ENCODE results near the gene CDH4. TPM values are rescaled to one million over a fixed set of nuclear protein-coding genes. Genes with fewer than 3 reads are reported as not detected.

CDH4 gene
- total and polyA plus RNA-seq, 2 of the 8 experiments (the other 6 are each of a cell fraction or from before 2014, with no cell fraction given) = 4.3 to 7.9 TPM

- no peak for TF ChIP-seq CHD7 (IDR thresholded peaks at IDR 0.05; ENCODE audit: insufficient replicate concordance, low read length)
- no peak for TF ChIP-seq MAFK (IDR thresholded peaks at IDR 0.05; ENCODE audit: low read depth, low read length)
- TF ChIP-seq SUZ12 (IDR thresholded peaks at IDR 0.05; ENCODE audit: low read length) = no peak
- no peak for TF ChIP-seq ZNF274 (IDR thresholded peaks at IDR 0.05; ENCODE audit: borderline replicate concordance, extremely low read depth, low read length)
- TF ChIP-seq JUND (IDR thresholded peaks at IDR 0.05; ENCODE audit: low read length) = no peak
Observed at GRCh38 chr20:61369731-61370520, 117.9 kb downstream of the CDH4 start (continued).

Measured in H1 (cell line).